Breast epithelium (tissue), 3 donors: ENCODE measurements around the gene C3orf18.

Experiments used
- CTCF ChIP-seq, 3 donors: fragments of 450-650 bp; IDR thresholded peaks; one replicate each; pipeline ENCODE4 v1.5.1; 2016 to 2017; ENCODE audit warnings: antibody characterized with exemption in 3 of 3, mild to moderate bottlenecking in 3 of 3, moderate library complexity in 3 of 3
- POLR2A ChIP-seq: fragments of 450-650 bp; IDR thresholded peaks from one replicate; pipeline ENCODE4 v1.6.1; 2016; ENCODE audit warnings: antibody characterized with exemption, mild to moderate bottlenecking, moderate library complexity
- POLR2AphosphoS5 ChIP-seq, 3 donors: sonication (generic); formaldehyde crosslinking; IDR thresholded peaks; one replicate each; pipeline ENCODE4 v1.6.1; 2017; ENCODE audit warnings: antibody characterized with exemption in 3 of 3

GRCh38 chr3:50603261-50604109 is 35.9 kb upstream of the C3orf18 start:
- TF ChIP-seq CTCF (IDR thresholded peaks at IDR 0.05) (no peak), POLR2A (no peak), POLR2AphosphoS5 (IDR thresholded peaks at IDR 0.05) (no peak)
